ENCODE results near the gene NHERF1. TPM values are rescaled to one million over a fixed set of nuclear protein-coding genes. Genes with fewer than 3 reads are reported as not detected.

NHERF1 gene
- total RNA-seq, 2 donors from 2014 or later = 20.2 to 30.9 TPM

DNA sequence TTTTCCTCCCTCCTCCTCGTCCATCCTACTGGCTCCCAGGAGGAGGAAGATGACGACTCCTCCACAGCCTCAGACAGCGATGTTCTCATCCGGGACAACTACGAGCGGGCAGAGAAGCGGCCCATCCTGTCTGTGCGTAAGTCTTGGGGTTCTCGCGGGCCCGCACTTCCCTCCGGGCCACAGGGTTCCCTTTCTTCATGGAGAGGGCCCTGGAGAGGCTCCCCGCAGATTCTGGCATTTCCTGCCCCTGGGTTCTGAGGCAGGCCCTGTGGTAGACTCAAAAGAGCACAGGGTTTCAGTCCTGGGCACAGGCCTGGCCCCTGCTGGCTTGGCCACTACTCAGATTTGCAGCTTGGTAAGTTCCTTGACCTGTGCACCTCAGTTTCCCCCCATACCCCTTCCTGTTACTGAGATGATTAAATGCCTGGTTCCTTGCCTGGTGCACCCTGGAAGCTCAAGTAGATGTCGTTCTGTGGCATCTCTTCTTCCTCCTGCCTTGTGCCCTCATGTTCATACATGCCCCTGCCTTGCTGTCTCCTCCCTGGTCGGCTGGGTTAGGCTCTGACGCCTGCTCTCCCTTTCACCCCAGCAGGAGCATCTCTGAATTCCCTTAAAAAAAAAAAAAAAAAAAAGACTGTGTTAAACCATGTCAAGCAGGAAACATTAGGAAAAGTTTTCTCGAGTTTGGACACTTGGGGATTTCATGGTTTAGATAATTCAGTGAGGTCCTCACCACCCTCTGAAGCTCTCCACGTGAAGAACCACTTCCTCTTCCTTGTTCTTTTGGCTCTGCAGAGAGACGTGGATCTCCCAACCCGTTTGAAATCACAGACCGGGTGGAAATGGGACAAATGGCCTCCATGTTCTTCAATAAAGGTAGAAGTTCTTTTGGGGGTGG, 42.0 kb downstream of the NHERF1 start:
- Histone ChIP-seq H3K9me3 (no peaks in the 10 kb centered on the region), H3K4me3 (no peak overlapping the region), H3K4me1 (peaks cover 0 to 7% of the 10 kb centered on the region in 2 donors), H3K27ac (no peak overlapping the region), H3K27me3 (no peaks in the 10 kb centered on the region), H3K36me3 (peaks cover 21% of the 10 kb centered on the region)
- TF ChIP-seq, protein P1, sequence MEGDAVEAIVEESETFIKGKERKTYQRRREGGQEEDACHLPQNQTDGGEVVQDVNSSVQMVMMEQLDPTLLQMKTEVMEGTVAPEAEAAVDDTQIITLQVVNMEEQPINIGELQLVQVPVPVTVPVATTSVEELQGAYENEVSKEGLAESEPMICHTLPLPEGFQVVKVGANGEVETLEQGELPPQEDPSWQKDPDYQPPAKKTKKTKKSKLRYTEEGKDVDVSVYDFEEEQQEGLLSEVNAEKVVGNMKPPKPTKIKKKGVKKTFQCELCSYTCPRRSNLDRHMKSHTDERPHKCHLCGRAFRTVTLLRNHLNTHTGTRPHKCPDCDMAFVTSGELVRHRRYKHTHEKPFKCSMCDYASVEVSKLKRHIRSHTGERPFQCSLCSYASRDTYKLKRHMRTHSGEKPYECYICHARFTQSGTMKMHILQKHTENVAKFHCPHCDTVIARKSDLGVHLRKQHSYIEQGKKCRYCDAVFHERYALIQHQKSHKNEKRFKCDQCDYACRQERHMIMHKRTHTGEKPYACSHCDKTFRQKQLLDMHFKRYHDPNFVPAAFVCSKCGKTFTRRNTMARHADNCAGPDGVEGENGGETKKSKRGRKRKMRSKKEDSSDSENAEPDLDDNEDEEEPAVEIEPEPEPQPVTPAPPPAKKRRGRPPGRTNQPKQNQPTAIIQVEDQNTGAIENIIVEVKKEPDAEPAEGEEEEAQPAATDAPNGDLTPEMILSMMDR (IDR thresholded peaks at IDR 0.05) = no peak
- DNase-seq (ENCODE audit: low spot score) = no peak

DNA sequence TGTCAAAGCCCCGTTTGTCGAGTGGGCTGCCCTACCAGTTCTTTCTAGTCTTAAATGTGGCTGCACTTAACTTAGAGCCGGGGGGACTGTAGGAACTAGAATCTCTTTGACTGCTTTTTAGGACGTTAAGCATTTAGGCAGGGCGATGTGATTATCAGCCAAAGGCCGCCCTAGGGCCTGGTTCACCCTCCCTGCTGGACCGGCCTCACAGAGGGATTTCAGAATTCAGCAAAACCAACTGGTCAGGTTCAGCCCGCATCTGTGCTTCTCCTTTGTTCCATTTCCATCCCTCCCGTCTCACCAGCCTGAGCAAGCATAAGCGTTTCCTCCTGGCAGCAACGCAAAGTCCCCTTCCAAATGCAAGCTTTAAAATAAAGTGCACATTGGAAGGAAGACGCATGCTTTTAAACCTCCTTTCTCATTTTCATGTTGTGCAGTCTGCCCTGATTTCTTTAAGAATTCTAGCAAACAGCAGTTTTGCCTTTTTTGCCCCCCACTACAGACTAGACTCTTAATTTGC, 44.2 kb downstream of the NHERF1 start:
- no peaks in the 10 kb centered on the region for H3K9me3 ChIP-seq
- no peaks in the 10 kb centered on the region for H3K27me3 ChIP-seq
- TF ChIP-seq, protein P1 (IDR thresholded peaks at IDR 0.05) = no peak
- no peak overlapping the region for H3K27ac ChIP-seq
- H3K36me3 ChIP-seq = peaks cover 25% of the 10 kb centered on the region
- DNase-seq (ENCODE audit: low spot score) = no peak
- H3K4me1 ChIP-seq = peaks cover 0 to 7% of the 10 kb centered on the region in 2 donors
- no peak overlapping the region for H3K4me3 ChIP-seq

DNA sequence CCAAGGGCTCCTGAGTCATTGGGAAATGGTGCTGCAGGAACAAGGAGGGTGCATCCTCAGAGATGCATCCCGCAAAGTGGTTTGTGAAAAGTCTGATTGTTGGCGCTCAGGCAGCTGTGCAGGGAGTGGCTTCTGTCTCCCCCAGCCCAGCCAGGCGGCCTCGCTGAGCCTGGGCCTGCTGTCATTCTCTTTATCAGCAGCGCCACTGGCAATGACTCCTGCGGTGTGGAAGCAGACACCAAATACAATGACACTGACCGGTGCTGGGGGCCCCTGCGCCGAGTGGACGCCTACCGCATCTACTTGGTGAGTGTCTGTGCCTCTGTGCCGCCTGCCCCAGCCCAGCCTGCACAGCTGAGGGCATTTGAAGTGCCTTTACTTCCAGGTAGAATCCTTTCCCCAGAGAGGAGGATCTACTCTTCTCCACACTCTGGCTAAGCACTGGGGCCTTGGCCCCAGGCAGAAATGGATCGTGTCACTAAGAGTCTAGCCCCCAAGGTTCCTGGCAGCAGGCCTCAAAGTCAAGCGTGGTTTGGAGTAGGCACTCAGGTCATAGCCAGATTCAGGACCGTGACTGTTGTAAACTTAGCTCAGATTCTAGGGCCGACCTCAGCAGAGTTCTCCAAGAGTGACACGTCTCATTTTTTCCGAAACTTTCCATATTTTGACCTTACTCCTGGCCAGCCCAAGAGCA, 47.0 kb downstream of the NHERF1 start:
- no peaks in the 10 kb centered on the region for H3K27me3 ChIP-seq
- H3K36me3 ChIP-seq = peaks cover 20% of the 10 kb centered on the region
- H3K4me1 ChIP-seq = peaks cover 0 to 7% of the 10 kb centered on the region in 2 donors
- H3K4me3 ChIP-seq = no peak overlapping the region
- H3K9me3 ChIP-seq = no peaks in the 10 kb centered on the region
- TF ChIP-seq, protein P1 (IDR thresholded peaks at IDR 0.05) = no peak
- no peak for DNase-seq (ENCODE audit: low spot score)
- H3K27ac ChIP-seq = no peak overlapping the region

DNA sequence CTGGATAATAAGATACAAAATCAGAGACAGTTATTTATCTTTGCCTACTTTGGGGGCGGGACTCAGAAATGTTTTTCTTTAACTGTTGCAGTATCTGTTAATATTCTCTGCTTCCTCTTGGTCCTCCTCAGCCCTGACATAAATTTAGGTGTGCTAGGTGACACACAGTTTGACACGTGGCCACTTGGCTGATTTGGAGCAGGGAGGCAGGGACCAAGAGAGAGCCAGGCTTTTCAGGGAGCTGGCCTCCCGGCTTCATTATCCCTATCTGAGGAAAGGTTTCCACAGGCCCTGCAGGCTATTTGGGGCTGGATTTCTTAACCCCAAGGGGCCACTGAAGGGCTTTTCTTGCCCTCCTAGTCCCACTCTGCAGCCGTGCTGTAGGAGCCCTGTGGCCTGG, 47.8 kb downstream of the NHERF1 start:
- Histone ChIP-seq H3K9me3 (no peaks in the 10 kb centered on the region), H3K4me3 (no peak overlapping the region), H3K27ac (no peak overlapping the region), H3K36me3 (peaks cover 17% of the 10 kb centered on the region), H3K27me3 (no peaks in the 10 kb centered on the region), H3K4me1 (peaks cover 0 to 3% of the 10 kb centered on the region in 2 donors)
- TF ChIP-seq, protein P1 (IDR thresholded peaks at IDR 0.05) = no peak
- DNase-seq (ENCODE audit: low spot score) = no peak

DNA sequence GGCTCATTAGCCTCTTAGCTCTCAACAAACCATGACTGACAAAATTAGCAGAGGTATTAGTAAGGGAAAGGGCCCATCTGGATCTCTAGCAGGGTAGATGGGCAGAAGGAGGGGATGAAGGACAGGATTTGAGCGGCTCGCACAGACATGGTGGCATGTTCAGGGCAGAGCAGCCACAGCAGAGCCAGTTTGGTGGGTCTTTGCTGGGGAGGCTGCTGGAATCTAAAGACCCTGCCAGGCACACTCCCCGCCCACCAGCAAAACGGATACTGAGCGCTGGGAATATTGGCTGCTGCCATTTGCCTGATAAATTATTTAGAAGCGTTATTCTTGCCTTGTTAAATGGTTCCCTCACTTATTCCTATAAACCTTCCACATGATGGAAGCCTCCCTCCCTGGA, 48.4 kb downstream of the NHERF1 start:
- H3K9me3 ChIP-seq = no peaks in the 10 kb centered on the region
- no peak overlapping the region for H3K4me3 ChIP-seq
- no peak for DNase-seq (ENCODE audit: low spot score)
- TF ChIP-seq, protein P1 (IDR thresholded peaks at IDR 0.05) = no peak
- H3K27ac ChIP-seq = no peak overlapping the region
- H3K27me3 ChIP-seq = no peaks in the 10 kb centered on the region
- H3K36me3 ChIP-seq = peaks cover 17% of the 10 kb centered on the region
- H3K4me1 ChIP-seq = no peaks in the 10 kb centered on the region

All from right atrium auricular region (tissue), 2 donors.